NCI-H2227 (cell line): Measurements from ENCODE around the gene CLNS1A.
"Not testable (repeated sequence)": the region's sequence is repeated elsewhere in the genome, so short reads cannot be mapped to it uniquely, and the experiment has no call there.

Experiments used
- DNase-seq: peaks from one replicate; lab custom pipeline; 2025; ENCODE audit not compliant: unreplicated experiment; lab: John Stamatoyannopoulos, UW

Gene CLNS1A, protein sequence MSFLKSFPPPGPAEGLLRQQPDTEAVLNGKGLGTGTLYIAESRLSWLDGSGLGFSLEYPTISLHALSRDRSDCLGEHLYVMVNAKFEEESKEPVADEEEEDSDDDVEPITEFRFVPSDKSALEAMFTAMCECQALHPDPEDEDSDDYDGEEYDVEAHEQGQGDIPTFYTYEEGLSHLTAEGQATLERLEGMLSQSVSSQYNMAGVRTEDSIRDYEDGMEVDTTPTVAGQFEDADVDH

DNA sequence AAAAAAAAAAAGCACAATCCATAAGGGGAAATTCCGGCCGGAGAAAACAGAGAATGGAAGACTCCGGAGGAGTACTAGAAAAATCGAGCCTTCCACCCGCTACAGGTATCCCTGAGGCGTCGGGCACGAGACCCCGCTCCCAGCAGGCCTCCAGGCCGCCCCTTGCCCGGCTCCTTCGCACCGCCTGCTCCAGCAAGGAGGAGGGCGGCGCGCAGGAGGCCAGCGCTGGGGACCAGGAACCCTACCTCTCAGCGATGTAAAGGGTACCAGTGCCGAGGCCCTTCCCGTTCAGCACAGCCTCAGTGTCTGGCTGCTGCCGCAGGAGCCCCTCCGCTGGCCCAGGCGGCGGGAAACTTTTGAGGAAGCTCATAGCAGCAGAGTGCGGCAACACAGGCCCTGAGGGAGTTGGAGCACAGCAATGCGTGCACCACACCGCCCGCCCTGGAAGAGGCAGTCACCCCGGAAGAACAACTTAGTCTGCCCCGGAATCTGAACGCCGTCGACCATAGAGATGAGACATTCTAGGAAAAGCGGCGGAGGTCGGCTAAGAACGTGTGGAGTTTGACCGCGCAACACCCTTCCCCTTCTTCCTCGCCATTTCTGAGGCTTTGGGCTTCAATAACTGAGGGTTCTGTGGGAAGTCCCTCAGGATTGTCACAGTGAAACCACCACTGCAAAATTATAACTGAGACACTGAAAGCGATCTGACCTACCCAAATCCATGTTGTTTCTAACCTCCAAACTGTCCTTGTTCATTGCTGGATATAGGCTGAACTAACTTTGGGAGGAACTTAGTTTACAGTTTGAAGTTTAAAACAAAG is at the start of gene CLNS1A:
Gene CLNS1A (minus strand): TSS at position 450 of the 821 bp plus-strand sequence. CDS start 80 bp downstream, at position 370.
- DNase-seq: peak; percentile 93

DNA sequence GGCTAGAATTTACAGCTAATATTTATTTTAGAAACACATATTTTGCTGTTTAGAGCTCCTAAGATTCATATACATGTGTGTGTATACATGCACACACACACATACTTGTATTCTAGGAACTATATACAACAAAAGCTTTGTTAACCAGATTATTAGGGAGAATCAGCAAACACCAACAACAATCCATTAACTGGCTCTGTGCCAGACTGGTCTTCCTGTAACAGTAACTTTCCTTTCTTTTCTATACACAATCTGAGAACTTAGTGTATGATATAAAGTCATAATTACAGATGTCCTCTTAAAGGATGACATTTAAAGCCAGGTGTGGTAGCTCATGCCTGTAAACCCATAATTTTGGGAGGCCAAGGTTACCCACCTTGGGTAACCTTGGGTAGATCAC is 49.5 kb upstream of the CLNS1A start:
- DNase-seq: no peak

DNA sequence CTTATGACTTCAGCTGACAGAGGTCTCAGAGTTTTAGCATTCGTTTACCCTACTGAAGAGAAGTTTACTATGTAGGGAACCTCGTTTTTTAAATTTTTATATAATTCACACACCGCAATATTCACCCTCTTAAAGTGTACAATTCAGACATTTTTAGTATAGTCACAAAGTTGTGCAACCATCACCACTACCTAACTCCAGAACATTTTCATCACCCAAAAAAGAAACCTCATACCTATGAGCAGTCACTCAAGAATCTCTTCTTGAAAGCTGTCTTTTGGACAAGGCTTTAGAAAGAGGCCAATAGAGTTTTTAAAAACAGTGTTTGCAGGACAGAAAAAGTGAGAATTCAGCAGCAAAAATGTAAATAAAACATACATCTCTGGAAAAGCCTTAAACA is 39.5 kb upstream of the CLNS1A start:
- no peak for DNase-seq

DNA sequence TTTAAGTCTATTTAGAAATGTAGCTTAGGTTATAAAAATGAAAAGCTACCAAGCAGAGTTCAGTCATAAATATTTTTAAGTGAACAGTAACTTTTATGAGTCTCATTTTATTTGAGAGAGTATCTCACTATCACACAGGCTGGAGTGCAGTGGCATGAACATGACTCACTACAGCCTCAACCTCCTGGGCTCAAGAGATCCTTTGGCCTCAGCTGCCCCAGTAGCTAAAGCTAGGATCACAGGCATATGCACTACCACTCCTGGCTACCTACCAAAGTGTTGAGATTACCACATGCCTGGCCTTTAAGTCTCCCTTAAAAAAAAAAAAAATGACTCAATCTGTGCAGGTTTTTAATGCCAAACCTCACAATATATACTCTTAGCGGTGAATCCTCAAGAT is 34.7 kb upstream of the CLNS1A start:
- DNase-seq: no peak

DNA sequence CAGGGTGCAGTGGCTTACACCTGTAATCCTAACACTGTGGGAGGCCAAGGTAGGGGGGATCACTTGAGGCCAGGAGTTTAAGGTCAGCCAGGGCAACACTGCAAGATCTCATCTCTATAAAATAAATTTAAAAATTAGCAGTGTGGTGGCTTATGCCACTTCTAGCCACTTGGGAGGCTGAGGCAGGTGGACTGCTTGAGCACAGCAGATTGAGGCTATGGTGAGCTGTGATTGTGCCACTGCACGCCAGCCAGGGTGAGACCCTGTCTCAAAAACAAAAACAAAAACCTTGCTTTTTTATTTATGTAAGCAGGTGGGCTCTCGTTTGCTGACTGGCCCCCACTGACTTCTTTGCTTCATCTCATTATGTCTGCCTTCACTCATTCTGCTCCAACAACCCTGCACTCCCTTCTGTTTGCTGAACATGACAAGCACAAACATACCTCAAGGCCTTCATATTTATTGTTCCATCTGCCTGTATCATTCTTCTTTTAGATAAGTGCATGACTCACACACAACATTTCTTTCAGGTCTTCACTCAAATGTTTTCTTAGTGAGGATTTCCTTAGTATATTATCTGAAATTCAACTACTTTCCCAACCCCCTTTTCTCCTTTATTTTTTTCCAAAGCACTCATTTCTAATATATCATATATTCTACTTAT is 32.4 kb upstream of the CLNS1A start:
- no peak for DNase-seq

DNA sequence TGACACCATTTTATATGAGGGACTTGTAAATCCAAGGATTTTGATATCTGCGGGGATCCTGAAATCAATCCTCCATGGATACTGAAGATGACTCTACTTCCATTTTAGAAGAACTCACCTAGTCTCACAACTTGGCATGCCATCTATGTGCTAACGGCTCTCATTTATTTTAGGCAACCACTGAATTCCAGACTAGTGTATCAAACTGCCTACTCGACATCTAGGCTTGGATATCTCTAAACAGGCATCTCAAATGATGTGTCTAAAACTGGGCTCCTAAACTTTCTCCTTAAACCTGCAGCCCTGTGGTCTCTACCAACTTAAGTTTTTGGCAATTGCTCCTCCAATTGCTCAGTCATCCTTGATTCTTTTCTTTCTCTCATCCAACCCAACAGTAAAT is 31.2 kb upstream of the CLNS1A start:
- no peak for DNase-seq

DNA sequence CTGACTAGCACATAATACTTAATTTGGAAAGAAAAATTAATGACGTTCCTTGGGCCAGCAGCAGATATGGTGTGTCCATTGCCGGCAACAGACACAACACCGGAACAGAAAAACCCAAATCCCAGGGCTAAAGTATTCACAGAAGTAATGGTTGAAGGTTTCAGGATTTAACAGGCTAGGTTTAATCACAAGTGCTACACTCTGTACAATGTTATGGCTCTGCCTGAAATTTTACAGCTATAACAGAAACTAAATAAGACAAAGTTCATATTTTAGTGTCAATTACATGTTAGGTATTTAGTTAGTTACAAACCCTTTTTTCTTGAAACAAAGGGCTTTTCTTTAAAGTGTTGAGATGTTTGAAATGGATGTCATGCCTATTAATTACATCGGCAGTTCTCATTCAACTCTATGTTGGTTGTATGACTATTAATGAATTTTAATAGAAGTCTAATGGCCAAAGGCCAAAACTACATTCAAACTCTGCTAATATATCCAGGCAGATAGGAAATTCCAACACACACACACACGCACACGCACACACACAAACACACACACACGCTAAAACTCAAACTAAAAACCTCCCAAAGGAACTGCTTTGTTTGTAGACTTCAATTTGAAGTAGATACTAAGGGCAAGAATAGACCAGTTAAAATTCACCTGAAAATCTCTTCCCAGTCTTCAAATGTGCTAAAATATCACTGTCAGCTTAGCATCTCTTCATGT is 27.8 kb upstream of the CLNS1A start:
- DNase-seq: no peak

DNA sequence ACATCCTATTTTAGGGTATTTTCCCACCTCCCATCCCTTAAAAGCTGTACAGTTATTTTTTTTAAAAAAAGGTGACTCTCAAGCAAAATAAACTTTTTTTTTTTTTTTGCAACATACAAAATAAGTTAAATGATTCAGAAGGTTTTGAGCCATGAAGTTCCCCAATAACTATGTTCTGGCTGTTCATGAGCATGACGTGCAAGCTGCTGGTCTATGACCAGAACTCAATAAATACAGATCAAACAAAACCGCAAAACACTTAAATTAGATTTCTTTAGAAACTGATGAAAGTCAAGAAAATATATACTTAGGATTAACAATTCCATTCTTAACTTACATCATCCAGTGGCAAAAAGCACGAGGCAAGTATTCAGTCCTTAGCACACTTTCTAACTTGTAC is 24.1 kb upstream of the CLNS1A start:
- DNase-seq: no peak

DNA sequence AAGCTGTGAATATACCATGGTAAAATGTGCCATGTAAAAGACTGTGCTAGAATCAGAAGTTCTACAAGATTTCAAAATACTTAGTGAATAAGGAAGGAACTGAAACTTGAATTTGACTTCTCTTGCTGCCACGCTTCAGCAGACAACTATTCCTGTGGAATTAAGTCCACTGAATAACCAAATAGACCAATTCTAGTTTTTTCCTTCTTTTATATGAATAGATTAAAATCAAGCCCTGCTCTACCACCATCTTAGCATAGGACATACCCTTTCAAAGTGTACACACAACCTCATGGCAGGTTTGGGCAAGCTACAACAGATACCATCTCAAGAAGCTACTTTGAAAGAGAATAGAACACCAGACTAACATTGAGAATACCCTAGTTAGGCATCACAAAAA is 23.4 kb upstream of the CLNS1A start:
- no peak for DNase-seq

DNA sequence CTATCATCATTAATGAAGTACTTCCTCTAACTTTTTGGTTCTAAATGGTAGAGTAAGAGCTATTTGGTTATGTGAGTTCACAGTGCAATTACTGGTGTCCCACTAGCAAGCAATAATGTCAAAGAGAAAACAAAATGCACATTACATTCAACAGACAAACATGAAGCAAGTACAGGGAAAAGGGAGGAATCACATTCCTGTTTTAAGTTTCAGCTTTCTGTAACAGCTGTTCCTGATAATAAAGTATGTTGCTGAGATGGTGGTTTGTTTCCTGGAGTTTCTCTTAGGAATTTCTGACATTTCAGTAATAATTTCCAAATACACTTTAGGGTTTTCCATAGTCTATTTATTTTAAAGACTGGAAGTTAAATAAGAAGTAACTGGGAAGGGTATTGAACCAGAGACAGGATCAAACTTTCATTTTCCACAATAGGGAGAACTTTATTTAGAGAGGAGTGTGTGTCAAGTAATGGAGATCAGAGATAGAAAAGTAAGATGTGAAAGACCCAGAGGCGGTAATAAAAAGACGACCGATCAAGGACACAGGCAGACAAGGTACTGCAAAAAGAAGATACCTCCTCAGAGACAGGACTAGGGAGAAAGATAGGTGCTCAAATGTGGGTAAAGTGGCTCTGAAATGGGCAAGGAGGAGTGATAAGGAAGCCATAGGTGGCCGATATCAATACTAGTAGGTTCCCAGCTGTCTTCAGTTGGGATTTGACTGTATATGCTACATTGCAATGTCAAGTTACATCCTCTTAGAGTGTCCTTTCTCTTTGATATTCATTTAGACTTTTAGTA is 20.8 kb upstream of the CLNS1A start:
- no peak for DNase-seq

DNA sequence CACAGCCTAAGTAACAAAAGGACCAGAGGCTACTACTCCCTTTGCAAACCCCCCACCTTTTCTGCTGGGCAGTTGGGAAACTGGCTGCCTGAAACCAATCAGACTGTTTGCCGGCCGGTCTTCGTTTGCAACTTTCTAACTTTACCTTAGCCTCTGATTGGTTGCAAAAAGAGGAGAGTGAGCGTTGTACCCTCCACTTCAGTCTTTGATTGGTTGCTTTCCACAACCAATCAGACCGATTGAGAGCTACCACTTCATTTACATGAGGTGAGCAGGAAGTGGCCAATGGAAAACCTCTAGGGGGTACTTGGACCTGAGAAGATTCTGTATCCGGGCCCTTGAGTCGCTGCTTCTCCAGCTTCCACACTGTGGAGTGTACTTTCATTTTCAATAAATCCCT is 18.8 kb upstream of the CLNS1A start:
- no peak for DNase-seq

DNA sequence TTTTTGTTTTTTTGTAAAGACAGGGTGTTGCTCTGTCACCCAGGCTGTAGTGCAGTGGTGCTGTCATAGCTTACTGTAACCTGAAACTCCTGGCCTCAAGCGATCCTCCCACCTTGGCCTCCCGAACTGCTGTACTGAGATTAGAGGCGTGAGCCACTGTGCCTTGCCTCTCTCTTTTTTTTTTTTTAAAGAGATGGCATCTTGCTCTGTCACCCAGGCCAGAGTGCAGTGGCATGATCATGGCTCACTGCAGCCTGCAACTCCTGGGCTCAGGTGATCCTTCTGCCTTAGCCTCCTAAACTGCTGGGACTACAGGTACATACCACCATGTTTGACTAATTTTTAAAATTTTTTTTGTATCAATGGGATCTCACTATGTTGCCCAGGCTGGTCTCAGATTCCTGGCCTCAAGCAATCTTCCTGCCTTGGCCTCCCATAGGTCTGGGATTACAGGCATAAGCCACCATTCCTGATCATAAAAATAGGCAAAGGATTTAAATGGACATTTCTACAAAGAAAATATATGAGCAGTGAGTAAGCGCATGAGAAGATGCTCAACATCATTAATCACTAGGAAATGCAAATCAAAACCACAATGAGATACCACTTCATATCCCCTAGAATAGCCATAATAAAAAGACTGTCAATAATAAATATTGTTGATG is 17.3 kb upstream of the CLNS1A start:
- no peak for DNase-seq

DNA sequence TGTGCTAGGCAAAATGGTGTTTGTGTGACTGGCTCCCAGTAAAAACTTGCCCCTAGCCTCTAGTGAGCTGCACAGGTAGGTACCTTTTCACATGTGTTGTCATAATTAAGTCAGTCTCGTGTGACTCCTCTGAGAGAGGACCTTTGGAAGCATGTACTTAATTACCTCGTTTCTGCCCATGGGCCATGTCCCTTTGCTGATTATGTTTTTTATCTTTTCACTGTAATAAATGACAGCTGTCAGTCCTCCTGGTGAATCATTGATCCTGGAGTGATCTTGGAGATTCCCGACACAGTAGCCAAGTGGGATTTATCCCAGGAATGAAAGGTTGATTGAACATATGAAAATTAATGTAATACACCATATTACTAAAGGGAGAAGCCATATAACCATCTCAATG is 12.5 kb upstream of the CLNS1A start:
- DNase-seq: no peak

DNA sequence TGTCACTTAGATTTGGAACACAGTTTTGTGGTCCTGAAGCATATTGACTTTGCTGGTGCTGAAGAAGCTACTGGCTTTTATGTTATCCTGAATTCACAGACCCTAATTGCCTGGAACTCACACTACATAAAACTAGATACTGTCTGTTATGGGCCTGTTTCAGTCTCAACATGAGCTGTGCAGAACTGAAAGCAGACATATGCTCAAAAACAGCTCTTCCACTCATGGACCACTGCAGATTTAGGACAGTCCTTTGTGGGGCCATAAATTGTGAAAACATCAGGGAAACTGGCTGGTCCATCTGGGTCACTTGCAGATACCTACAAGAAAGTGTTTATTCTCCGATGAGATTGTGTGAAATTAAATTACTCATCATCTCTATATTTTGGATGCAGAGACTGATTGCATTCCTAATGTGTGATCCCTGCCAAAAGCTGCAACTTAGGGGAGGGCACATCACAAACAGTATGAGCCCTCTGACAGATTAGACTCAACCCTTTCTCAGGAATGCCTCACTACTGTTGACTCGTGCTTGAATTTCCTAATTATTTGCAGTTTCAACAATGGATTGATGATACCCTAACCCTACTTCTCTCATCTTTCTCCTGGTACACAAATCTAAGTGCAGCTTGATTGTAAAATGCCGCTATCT is 10.2 kb upstream of the CLNS1A start:
- no peak for DNase-seq

DNA sequence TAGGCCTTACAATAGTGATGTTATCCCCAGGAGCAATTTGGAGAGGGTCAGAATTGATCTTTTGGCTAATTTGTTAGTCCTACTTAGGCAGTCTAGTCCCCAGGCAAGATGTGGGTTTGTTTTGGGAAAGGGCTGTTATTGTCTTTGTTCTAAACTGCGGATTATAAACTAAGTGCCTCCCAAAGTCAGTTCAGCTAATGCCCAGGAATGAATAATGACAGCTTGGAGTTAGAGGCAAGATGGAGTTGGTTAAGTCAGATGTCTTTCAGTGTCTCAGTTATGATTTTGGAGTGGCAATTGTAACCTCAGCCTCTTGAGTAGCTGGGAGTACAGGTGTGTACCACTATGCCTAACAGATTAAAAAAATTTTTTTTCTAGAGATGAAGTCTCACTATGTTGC is 7.3 kb upstream of the CLNS1A start:
- no peak for DNase-seq

DNA sequence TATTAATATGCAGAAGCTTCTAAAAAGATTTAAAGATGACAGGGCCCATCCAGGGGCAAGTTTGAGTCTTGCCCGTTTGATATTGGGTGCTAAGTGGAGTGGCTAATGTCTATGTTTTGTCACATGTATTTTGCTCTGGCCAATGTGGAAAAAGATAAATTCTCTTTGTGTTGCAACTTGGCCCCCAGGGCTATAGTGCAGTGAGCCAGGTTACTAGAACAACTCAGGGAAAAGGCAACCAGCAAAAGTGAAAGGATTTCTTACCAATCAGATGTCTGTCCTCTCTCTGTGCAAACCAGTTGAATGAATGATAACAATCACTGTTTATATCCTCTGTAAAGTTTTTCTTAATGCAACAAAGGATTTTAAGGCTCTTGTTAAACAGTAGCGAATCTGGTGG is 4.6 kb upstream of the CLNS1A start:
- no peak for DNase-seq

DNA sequence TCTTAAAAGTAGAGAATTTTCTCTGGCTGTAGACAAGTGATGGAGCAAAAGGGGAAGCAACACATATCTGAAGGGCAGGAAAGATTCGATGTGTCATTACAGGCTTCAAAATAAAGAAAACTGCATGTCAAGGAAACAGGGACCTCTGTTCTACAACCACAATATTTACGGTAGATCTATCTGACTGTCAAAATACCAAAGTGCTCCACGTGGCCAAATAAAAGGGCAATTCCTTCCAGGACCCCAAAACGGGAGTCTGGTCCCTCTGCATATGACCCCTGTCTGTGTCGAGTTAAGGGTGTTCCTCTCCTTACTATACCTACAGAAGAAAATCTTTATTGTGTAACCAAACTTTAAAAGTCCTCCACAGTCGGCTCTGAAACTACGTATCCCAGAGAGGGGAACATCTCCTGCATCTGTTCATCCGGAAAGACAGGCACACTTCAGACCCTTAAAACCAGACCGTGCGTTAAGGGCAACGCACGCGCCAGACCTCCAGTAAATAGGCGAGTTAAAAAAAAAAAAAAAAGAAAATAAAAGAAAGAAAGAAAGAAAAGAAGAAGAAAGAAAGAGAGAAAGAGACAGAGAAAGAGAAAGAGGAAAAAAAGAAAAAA is 756 bp downstream of the CLNS1A start:
- DNase-seq: no peak

DNA sequence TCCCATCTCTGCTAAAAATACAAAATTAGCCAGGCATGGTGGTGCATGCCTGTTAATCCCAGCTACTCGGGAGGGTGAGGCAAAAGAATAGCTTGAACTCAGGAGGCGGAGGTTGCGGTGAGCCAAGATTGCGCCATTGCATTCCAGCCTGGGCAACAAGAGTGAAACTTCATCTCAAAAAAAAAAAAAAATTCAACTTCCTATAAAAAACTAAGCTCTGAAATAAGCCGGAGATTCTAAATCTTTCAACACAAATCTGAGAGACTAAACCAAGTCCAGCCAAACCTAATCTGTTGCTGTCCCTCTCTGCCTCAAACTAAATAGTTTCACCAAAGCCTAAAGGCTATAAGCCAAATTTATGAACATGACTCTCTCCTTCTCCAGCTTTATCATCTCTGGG is 3.7 kb downstream of the CLNS1A start:
- not testable (repeated sequence) for DNase-seq

DNA sequence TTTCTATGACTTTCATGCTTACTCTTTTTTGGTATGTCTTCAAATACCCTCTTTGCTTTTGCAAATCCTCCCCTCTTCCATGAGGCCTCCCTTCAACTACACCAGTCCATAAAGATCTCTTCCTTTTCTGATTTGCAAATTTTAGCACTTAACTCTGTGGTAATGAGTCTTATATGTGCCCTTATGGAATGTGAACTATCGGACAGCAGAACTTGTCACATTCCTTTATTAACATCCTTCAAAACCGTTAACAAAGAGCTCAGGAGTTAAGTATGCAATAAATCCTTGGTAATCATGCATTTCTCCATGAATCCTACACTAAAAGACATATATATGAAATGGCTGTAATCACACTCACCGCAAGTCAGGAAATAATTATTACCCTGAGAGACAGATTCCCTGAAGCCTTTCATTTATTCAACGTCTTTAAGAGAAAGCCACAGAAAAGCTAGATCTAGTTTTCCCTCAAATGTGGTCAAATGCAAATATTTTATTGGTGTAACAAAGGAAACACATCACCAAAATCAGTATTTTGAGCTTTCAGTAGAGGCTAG is 7.4 kb downstream of the CLNS1A start:
- DNase-seq: peak; percentile 64
